Measurements from ENCODE around the gene AGPS.
A peak's percentile ranks its signal among the peaks of the same experiment; 100 is the strongest.

AGPS gene

DNA sequence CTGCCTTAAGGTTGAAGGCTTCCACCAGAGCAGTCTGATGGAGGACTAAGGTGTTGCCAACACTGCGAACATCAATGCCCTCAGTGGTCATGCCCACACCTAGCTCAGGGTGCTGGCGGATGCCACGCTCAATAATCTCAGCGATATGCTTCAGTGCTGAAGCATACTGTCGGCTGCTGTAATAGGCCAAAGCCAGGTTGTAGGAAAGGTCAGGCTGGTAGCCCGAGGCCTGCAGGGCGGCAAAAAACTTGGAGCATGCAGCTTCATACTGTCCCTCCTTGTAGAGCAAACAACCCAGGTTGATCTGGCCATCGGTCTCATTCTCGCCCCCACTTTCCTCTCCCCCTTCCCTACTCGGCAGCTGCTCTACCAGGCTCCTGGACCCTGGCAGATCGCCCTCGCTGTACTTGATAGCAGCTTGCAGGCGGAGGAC, 159.4 kb downstream of the AGPS start:
- Histone ChIP-seq H3K27ac (no peak overlapping the region), H3K36me3 (ENCODE audit: insufficient read depth, low read length) (no peaks in the 10 kb centered on the region), H3K4me3 (peak overlapping the region; percentile 96), H3K9me3 (ENCODE audit: low read depth, low read length) (no peaks in the 10 kb centered on the region), H3K9ac (ENCODE audit: insufficient read length) (no peak overlapping the region)
- TF ChIP-seq EZH2 (IDR thresholded peaks at IDR 0.05): no peak
- no peak for TF ChIP-seq POLR2AphosphoS5 (IDR thresholded peaks at IDR 0.05; ENCODE audit: borderline replicate concordance, low read depth, low read length)
- no peak for DNase-seq (ENCODE audit: low read depth, low spot score)

DNA sequence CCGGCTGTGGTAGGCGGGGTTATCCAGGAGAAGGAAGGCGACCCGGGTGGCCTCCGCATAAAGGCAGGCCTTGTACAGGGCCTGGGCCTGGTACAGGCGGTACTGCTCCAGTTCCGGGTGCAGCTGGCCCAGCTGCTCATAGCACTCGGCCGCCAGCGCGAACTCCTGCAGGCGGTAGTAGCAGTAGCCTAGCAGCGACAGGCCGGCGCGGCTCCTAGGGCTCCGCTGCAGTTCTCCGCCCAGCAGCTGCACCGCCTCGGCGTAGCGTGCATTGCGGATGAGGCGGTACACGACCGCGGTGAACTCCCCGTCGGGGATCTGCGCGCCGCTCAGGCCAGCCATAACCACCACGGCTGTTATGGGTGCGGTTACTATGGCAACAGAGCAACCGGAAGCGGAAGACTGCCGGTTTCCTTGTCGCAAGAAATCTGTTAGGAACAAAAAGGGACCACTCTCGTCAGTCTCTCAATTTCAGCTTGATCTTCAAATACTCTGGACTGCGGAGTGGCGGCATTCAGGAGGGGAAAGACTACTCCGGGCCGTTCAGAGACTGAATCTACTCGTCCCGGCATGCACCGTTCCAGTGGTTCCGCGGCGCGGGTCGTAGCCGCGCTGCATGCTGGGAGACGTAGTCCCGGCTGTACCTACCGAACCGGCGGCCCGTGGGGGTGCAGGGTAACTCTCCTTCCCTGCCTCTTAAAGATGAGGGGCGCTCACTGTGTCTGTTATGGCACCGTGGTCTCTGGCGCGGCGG, 160.0 kb downstream of the AGPS start:
- no peak for DNase-seq (ENCODE audit: low read depth, low spot score)
- H3K9me3 ChIP-seq (ENCODE audit: low read depth, low read length): no peaks in the 10 kb centered on the region
- H3K36me3 ChIP-seq (ENCODE audit: insufficient read depth, low read length): no peaks in the 10 kb centered on the region
- TF ChIP-seq EZH2 (IDR thresholded peaks at IDR 0.05) (no peak), POLR2AphosphoS5 (IDR thresholded peaks at IDR 0.05; ENCODE audit: borderline replicate concordance, low read depth, low read length) (peak; percentile 87)
- peak overlapping the region; percentile 96 for H3K4me3 ChIP-seq
- H3K9ac ChIP-seq (ENCODE audit: insufficient read length): peak overlapping the region; percentile 94
- H3K27ac ChIP-seq: peak overlapping the region; percentile 98

DNA sequence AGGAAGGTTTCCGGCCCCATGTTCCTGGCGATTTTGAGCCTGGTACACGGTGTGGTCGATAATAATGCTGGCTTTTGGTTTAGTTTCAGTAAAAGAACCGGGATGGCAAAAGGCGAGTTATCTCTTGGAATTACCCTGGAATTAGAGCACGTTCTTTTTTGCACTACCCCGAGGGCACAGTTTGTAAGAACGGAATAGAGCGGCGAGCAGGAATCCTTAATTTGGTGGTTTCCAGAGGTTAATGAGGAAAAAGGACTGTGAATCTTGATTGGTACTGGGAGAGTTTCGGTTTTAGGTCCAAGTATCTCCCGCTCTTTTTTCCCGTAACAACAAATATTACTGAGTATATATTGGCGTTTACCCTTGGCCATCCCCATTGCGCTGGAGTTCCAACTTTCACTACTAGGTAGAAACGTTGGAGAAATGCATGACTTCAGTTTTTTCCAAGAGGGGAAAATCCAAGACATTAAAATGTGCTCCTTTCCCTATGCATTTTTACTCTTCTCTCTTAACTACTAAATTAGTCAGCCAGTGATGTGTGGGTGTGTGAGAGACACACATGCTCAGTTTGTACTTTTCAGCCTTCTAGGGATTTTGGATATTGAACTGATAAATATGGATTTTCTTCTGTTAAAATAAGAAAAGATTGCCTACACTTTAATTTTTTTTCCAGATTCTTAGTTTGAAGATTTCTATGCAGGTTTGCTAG, 160.8 kb downstream of the AGPS start:
- no peak for DNase-seq (ENCODE audit: low read depth, low spot score)
- peak overlapping the region; percentile 98 for H3K27ac ChIP-seq
- no peaks in the 10 kb centered on the region for H3K36me3 ChIP-seq (ENCODE audit: insufficient read depth, low read length)
- H3K9me3 ChIP-seq (ENCODE audit: low read depth, low read length): no peaks in the 10 kb centered on the region; the same call in 1 of the 2 replicates
- H3K9ac ChIP-seq (ENCODE audit: insufficient read length): peak overlapping the region; percentile 94
- peak overlapping the region; percentile 96 for H3K4me3 ChIP-seq
- no peak for TF ChIP-seq POLR2AphosphoS5 (IDR thresholded peaks at IDR 0.05; ENCODE audit: borderline replicate concordance, low read depth, low read length)

DNA sequence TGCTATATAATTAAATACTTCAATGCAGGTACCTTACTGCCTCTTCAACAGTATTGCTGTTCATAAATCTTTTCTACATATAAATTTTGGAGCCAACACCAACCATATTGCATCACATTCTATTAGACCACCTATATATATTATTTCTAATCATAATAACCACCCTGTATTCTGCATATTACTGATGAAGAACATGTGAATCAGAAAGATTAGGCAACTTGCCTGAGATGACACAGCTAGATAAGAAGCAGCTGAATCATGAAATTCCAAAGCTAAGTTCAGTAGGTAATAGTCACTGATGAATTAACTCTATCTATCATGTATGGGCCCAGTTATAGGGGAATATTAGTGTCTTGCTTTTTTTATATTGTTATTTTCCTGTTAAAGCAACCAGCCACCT, 161.8 kb downstream of the AGPS start:
- Histone ChIP-seq H3K9ac (ENCODE audit: insufficient read length) (no peak overlapping the region), H3K4me3 (no peak overlapping the region), H3K27ac (no peak overlapping the region), H3K9me3 (ENCODE audit: low read depth, low read length) (peaks cover 4% of the 10 kb centered on the region; the same call in 1 of the 2 replicates), H3K36me3 (ENCODE audit: insufficient read depth, low read length) (no peaks in the 10 kb centered on the region)
- no peak for DNase-seq (ENCODE audit: low read depth, low spot score)
- no peak for TF ChIP-seq FOXP2 (optimal IDR thresholded peaks at IDR 0.05; ENCODE audit: control extremely low read depth, extremely low read length, insufficient read depth)
- TF ChIP-seq POLR2AphosphoS5 (IDR thresholded peaks at IDR 0.05; ENCODE audit: borderline replicate concordance, low read depth, low read length): no peak
- TF ChIP-seq EZH2 (IDR thresholded peaks at IDR 0.05): no peak

DNA sequence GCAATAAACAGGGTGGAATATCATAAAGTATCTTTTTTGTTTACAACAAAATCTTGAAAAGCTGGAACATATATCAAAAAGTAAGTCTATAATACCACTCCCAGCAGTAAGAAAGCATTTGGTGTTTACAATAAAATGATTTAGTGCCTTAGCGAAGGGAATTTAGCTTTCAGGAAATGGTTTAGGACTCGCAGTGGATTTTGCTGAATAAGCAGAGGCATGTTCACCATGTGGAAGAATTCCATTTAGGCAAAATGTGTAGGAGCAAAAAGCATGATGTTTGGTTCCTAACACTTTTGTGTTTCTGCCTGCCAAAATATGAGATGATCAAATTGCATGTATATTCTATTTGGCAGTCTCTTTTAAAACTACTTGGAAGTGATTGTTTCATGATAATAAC, 163.6 kb downstream of the AGPS start:
- Histone ChIP-seq H3K9me3 (ENCODE audit: low read depth, low read length) (peaks cover 4% of the 10 kb centered on the region; the same call in 1 of the 2 replicates), H3K27ac (peak overlapping the region; percentile 95), H3K4me3 (peak overlapping the region; percentile 46), H3K9ac (ENCODE audit: insufficient read length) (no peak overlapping the region), H3K36me3 (ENCODE audit: insufficient read depth, low read length) (no peaks in the 10 kb centered on the region)
- DNase-seq (ENCODE audit: low read depth, low spot score): no peak
- peak; percentile 82 for TF ChIP-seq FOXP2 (optimal IDR thresholded peaks at IDR 0.05; ENCODE audit: control extremely low read depth, extremely low read length, insufficient read depth)
- TF ChIP-seq POLR2AphosphoS5 (IDR thresholded peaks at IDR 0.05; ENCODE audit: borderline replicate concordance, low read depth, low read length): peak; percentile 67
- TF ChIP-seq EZH2 (IDR thresholded peaks at IDR 0.05): no peak

DNA sequence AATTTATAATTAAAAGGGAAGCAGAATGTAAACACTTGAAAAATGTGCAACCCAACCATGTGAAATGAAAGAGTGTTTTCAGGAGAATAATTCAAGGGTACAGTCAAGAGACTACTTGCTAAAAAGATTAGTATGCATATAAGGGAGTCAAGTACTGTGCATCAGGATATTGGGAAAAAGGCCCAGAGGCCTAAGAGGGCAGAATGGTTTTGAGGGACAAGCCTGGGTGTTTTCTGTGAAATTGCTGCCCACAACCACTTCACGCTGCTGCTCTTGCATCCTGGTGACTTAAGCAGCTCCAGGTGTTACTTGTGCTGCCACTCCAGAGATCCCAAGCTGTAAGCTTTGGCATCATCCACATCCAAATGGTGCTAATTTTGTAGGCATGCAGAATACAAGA, 165.2 kb downstream of the AGPS start:
- Histone ChIP-seq H3K27ac (no peak overlapping the region), H3K36me3 (ENCODE audit: insufficient read depth, low read length) (no peaks in the 10 kb centered on the region), H3K9ac (ENCODE audit: insufficient read length) (no peak overlapping the region), H3K9me3 (ENCODE audit: low read depth, low read length) (peaks cover 4% of the 10 kb centered on the region; the same call in 1 of the 2 replicates), H3K4me3 (no peak overlapping the region)
- no peak for DNase-seq (ENCODE audit: low read depth, low spot score)
- TF ChIP-seq EZH2 (IDR thresholded peaks at IDR 0.05) (no peak), POLR2AphosphoS5 (IDR thresholded peaks at IDR 0.05; ENCODE audit: borderline replicate concordance, low read depth, low read length) (no peak), FOXP2 (optimal IDR thresholded peaks at IDR 0.05; ENCODE audit: control extremely low read depth, extremely low read length, insufficient read depth) (no peak)

DNA sequence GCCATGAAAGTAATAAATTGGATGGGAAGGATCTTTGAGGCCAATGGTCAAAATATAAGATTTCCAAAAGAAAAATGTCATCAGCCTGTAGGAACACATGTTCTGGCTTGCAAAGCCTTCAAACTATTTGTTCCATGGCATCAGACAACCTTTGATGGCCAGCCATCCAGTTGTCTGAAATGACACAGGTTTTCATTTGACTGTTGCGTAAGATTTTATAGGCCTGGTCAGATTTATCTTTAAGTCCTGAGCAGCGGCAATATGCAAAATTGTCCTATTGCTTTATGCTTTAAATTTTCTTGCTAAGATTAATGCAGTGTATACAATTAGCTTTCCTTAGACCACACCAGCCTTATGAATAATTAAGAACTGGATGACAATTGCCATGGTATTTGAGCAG, 167.1 kb downstream of the AGPS start:
- Histone ChIP-seq H3K9me3 (ENCODE audit: low read depth, low read length) (peaks cover 4% of the 10 kb centered on the region; the same call in 1 of the 2 replicates), H3K4me3 (no peak overlapping the region), H3K36me3 (ENCODE audit: insufficient read depth, low read length) (no peaks in the 10 kb centered on the region), H3K9ac (ENCODE audit: insufficient read length) (no peak overlapping the region), H3K27ac (no peak overlapping the region)
- no peak for DNase-seq (ENCODE audit: low read depth, low spot score)
- TF ChIP-seq EZH2 (IDR thresholded peaks at IDR 0.05) (no peak), FOXP2 (optimal IDR thresholded peaks at IDR 0.05; ENCODE audit: control extremely low read depth, extremely low read length, insufficient read depth) (no peak), POLR2AphosphoS5 (IDR thresholded peaks at IDR 0.05; ENCODE audit: borderline replicate concordance, low read depth, low read length) (no peak)

DNA sequence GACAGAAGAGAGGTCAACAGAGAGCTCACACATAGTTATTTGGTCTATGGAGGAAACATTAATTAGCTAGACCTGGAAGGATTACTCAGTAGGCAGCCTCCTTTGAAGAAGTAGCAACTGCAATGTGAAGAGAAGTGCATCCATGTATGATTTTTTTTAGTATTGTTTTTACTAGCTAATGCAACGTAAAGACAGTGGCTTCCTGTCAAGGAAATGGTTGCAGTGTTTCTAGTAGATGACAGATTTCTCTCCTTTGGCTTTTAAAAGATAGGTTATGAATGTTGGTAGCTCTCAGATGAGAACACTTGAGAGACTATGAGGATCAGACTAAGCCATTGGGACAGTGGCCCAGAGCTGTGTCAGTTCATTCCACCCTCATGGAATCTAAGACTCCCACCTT, 175.8 kb downstream of the AGPS start:
- no peak for TF ChIP-seq POLR2AphosphoS5 (IDR thresholded peaks at IDR 0.05; ENCODE audit: borderline replicate concordance, low read depth, low read length)
- no peak for TF ChIP-seq EZH2 (IDR thresholded peaks at IDR 0.05)
- TF ChIP-seq FOXP2 (optimal IDR thresholded peaks at IDR 0.05; ENCODE audit: control extremely low read depth, extremely low read length, insufficient read depth): no peak
- H3K36me3 ChIP-seq (ENCODE audit: insufficient read depth, low read length): no peaks in the 10 kb centered on the region

More for the DNA sequence above, 175.8 kb downstream of the AGPS start:
- H3K9ac ChIP-seq (ENCODE audit: insufficient read length): no peak overlapping the region
- peak overlapping the region; percentile 34; the same call in 1 of the 2 replicates for H3K27ac ChIP-seq
- no peak for DNase-seq (ENCODE audit: low read depth, low spot score)
- no peak overlapping the region; the same call in 1 of the 2 replicates for H3K4me3 ChIP-seq
- no peaks in the 10 kb centered on the region for H3K9me3 ChIP-seq (ENCODE audit: low read depth, low read length)
